Testis (tissue), 3 donors: ENCODE measurements around the gene AMOT. TPM values are rescaled to one million over a fixed set of nuclear protein-coding genes. Genes with fewer than 3 reads are reported as not detected.
"Not testable (repeated sequence)": the region's sequence is repeated elsewhere in the genome, so short reads cannot be mapped to it uniquely, and the experiment has no call there.

Experiments used
- DNase-seq: peaks from one replicate; pipeline ENCODE4 v3.0.0-alpha.2; 2019
- H3K27ac ChIP-seq, 2 donors: fragments of 200-600 bp; sonication (generic); one replicate each; pipeline ENCODE4 v1.5.1; 2019
- H3K27me3 ChIP-seq: fragments of 200-600 bp; sonication (generic); one replicate; pipeline ENCODE4 v1.5.1; 2019
- H3K36me3 ChIP-seq: fragments of 200-600 bp; sonication (generic); one replicate; pipeline ENCODE4 v1.5.1; 2017; ENCODE audit warnings: low read depth; ENCODE audit errors: missing control alignments
- H3K4me1 ChIP-seq: fragments of 200-600 bp; sonication (generic); one replicate; pipeline ENCODE4 v1.5.1; 2019
- H3K4me3 ChIP-seq, 2 donors: fragments of 200-600 bp; sonication (generic); one replicate each; pipeline ENCODE4 v1.5.1; 2017 to 2019
- H3K9me3 ChIP-seq: fragments of 200-600 bp; sonication (generic); one replicate; pipeline ENCODE4 v1.5.1; 2017
- CTCF ChIP-seq, 3 experiments: fragments of 450-650 bp in 2 of 3; fragments of 200-600 bp in 1 of 3; sonication (generic) in 1 of 3; IDR thresholded peaks; one replicate each; pipeline ENCODE4 v1.5.1; 2016 to 2019; ENCODE audit warnings: antibody characterized with exemption in 3 of 3, mild to moderate bottlenecking in 2 of 3, moderate library complexity in 1 of 3
- POLR2A ChIP-seq: fragments of 450-650 bp; IDR thresholded peaks from one replicate; pipeline ENCODE4 v1.6.1; 2017; ENCODE audit warnings: antibody characterized with exemption, mild to moderate bottlenecking, moderate library complexity
- WGBS, 2 donors: methylation state at CpG; one replicate each; pipeline ENCODE4 v1.1.5; 2018; 5-methylcytosine and 5-hydroxymethylcytosine counted together
- intact Hi-C: fragments of 100-400 bp; cut with DNase I; formaldehyde crosslinking; loops from one replicate; pipeline ENCODE4 v1.15.1; 2023; ENCODE audit warnings: low total_unique reads
- polyA plus RNA-seq: library from polyadenylated mRNA; stranded (reverse); fragments of 350-450 nt; fragmentation: Illumina TruSeq; extraction: RNeasy Lipid Tissue Mini Kit (QIAGEN cat#74804); gene quantifications from one replicate; pipeline ENCODE4 v1.2.3, GENCODE V29; 2014; ENCODE audit warnings: low read depth, low replicate concordance; ENCODE audit not compliant: insufficient read depth
- total RNA-seq, 2 donors: library from RNA; depleted of rRNA; stranded (reverse); fragments of >200 nt; gene quantifications; one replicate each; pipeline ENCODE4 v1.2.3, GENCODE V29; 2016

The AMOT gene
- total and polyA plus RNA-seq, 3 donors from 2014 or later, result 11.7 to 22.5 (median 14.9) TPM

- Histone ChIP-seq H3K4me3 (no peak overlapping the region), H3K4me1 (no peaks in the 10 kb centered on the region), H3K27me3 (no peaks in the 10 kb centered on the region), H3K27ac (no peak overlapping the region), H3K36me3 (no peaks in the 10 kb centered on the region), H3K9me3 (no peaks in the 10 kb centered on the region)
- no peak for DNase-seq
- TF ChIP-seq POLR2A (no peak), CTCF (IDR thresholded peaks at IDR 0.05) (no peak)
- intact Hi-C loops, result no loop called here
- whole genome bisulfite sequencing, 2 donors, result 79 to 89% methylated on average over 4 of the region's 4 CpGs
Measured at GRCh38 chrX:112865464-112866025, 24.9 kb upstream of the AMOT start.

GRCh38 chrX:112863850-112864249, 23.2 kb upstream of the AMOT start:
- Histone ChIP-seq H3K27ac (no peak overlapping the region), H3K36me3 (no peaks in the 10 kb centered on the region), H3K9me3 (no peaks in the 10 kb centered on the region), H3K4me3 (no peak overlapping the region), H3K4me1 (no peaks in the 10 kb centered on the region), H3K27me3 (no peaks in the 10 kb centered on the region)
- DNase-seq, result no peak
- TF ChIP-seq CTCF (IDR thresholded peaks at IDR 0.05) (no peak), POLR2A (no peak)
- 72 to 96% methylated on average over 2 of the region's 2 CpGs for WGBS, 2 donors
- intact Hi-C loops, result no loop called here

GRCh38 chrX:112857478-112857878, 16.8 kb upstream of the AMOT start:
- intact Hi-C loops, result no loop called here
- Histone ChIP-seq H3K4me3 (no peak overlapping the region), H3K4me1 (no peaks in the 10 kb centered on the region), H3K27me3 (no peaks in the 10 kb centered on the region), H3K36me3 (no peaks in the 10 kb centered on the region), H3K27ac (no peak overlapping the region), H3K9me3 (no peaks in the 10 kb centered on the region)
- WGBS, 2 donors, result 91 to 96% methylated on average over 5 of the region's 5 CpGs
- TF ChIP-seq CTCF (IDR thresholded peaks at IDR 0.05) (no peak), POLR2A (no peak)
- DNase-seq, result no peak

GRCh38 chrX:112854901-112855300, 14.3 kb upstream of the AMOT start:
- H3K4me3 ChIP-seq, intact Hi-C loops, H3K9me3 ChIP-seq, H3K36me3 ChIP-seq, H3K4me1 ChIP-seq, H3K27ac ChIP-seq, H3K27me3 ChIP-seq, DNase-seq: not testable (repeated sequence)
- WGBS, 2 donors, result 93% methylated on average over 3 of the region's 26 CpGs; no CpG with 5 or more reads in 1 of the 2 donors

- no peaks in the 10 kb centered on the region for H3K9me3 ChIP-seq
- 43 to 64% methylated on average over 2 to 3 of the region's 3 CpGs for WGBS, 2 donors
- TF ChIP-seq CTCF (IDR thresholded peaks at IDR 0.05) (no peak), POLR2A (no peak)
- intact Hi-C loops, result no loop called here
- no peaks in the 10 kb centered on the region for H3K27me3 ChIP-seq
- DNase-seq, result no peak
- peaks cover 5% of the 10 kb centered on the region for H3K4me1 ChIP-seq
- no peak overlapping the region for H3K4me3 ChIP-seq
- no peaks in the 10 kb centered on the region for H3K36me3 ChIP-seq
- no peak overlapping the region for H3K27ac ChIP-seq
Measured at GRCh38 chrX:112852851-112853250, 12.2 kb upstream of the AMOT start.
